Caki2 (cell line): Measurements from ENCODE around the gene AGMO. TPM values are rescaled to one million over a fixed set of nuclear protein-coding genes. Genes with fewer than 3 reads are reported as not detected.

ENCODE experiments used
- DNase-seq: peaks from one replicate; pipeline ENCODE4 v3.0.0-alpha.2; 2015; ENCODE audit warnings: low read depth
- in situ Hi-C: cut with HindIII; loops from 2 replicates; pipeline ENCODE4 v1.10.0; 2016; ENCODE audit warnings: low sequenced_read_pairs, low pct_unique_long_range_greater_than_20kb, mixed read lengths
- total RNA-seq: library from RNA; depleted of rRNA; stranded (reverse); fragments of >200 nt; shearing (Covaris generic); gene quantifications from 2 replicates; pipeline ENCODE4 v1.2.3, GENCODE V29; 2014; ENCODE audit warnings: low replicate concordance; rRNA removed

AGMO gene
- 0.84 and 1.3 TPM in 2 replicates for total RNA-seq

DNA sequence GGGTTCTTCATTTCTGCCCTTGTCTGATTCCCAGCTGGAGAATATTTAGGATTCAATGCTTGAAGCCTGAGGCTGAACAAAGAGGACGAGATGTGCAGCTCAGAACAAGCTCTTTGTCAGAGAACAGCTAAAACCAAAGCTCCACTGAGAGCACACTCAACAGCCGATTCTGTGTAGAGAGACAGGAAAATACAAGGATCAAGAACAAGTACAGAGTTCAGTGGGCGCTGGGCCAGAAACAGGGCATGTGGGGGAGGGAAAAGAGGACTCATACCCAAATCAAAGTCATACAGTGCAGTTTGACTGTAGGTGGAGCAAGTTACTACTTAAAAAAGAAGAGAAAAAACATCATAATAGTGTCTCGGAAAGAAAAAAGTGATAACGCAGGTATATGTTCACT lies at the start of gene AGMO:
TSS of gene AGMO (minus strand) at position 181 of the 400 bp plus-strand sequence.
- peak; percentile 86 for DNase-seq
- in situ Hi-C loops: no loop called here

DNA sequence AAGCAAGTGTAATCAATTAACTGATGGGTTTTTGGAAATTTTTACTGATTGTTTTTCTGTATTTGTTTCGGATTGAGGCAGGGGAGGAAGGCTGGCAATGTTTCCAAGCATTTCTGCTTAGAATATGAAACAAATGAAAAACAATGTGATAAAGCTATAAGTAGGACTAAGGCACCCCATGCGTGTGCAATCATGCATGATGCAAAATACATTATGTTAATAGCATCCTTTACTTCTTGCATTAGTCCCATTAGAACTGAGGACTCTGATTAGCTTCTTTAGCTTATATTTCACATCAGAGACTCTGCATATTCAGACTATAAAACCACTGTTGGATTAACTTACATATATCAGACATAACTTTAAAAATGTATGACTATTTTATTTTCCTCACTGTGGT lies 48.7 kb upstream of the AGMO start:
- DNase-seq: no peak
- in situ Hi-C loops: no loop called here

DNA sequence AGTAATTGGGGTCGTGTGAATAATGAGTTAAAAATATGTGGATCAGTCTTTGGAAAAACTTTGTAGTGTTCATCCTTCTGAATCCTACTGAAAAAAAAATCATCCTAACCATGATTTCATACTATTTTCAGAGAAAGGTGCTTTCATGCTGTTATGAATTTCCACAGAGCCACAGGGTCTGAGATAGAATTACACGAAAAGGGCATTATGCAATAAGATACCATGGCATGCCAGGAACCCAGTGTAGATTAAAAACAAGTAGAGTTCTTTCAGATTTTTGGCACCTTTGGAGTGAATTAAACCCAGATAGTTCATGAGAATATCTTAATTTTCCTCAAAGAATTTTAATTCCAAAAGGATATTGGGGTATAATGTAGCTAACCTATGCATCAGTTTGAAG lies 47.5 kb upstream of the AGMO start:
- in situ Hi-C loops: no loop called here
- no peak for DNase-seq

DNA sequence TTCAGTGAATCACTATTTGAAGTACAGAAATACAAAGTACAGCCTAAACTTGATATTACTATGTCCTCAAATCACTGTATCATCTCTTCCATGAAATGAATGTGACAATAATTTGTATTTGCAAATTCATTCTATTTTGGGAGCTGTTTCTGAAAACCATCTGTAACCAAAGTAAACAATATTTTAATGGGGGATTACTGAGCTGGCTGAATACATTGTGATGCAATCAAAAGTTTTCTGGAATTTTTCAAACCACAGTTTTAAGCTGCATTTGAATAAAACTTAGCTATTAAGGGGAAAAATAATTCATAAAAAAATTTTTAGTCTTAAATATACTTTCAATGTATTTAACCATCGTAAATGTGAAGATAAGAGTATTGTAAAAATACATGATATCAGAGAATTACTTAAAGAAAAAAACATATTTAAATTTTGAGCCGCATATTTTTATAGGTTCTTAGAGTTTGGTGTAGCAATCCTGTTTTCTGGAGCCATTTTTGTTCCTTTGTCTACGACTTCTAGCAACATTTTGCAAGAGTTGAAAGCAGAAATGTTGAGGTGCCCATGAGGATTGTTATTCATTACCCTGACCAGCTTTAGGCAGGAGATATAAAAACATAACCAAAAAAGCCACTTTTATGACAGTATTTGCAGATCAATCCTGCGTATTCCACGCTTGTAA lies 45.9 kb upstream of the AGMO start:
- no peak for DNase-seq
- in situ Hi-C loops: no loop called here

DNA sequence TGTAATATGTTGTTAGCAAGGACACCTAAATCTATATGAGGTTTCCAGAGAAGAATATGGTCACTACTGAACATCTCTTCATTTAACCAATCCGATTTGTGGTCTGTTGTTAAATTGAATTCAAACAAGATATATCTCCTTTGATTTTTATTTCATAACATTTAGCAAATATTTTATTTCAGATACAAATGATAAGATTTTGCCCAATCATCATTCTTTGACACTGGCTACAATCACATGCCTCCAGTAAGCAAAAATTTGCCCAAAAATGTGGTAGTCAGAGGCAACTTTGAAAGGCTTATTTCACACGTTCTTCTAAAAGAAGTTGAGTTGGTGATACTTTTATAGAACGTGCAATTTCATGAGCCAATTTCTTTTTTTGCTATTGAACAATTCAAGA lies 44.7 kb upstream of the AGMO start:
- no peak for DNase-seq

DNA sequence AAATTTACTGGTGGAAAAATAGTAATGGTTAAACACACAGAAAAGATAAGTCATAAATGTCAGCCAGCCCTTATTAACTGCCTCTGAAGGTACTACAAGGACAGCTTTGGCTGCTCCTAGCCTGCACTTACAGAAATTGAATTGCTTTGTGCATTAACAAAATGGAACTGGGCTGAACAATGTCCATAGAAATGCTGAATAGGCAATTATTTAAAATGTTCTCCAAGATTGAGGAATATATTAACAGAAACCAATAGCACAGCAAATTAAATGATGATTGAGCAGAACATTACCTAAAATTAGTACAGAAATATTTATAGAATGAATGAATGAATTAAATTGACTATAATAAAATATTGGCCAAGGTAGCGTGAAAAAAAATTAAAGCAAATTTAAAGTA lies 42.4 kb upstream of the AGMO start:
- no peak for DNase-seq
- in situ Hi-C loops: no loop called here

More for the DNA sequence above, 44.7 kb upstream of the AGMO start:
- in situ Hi-C loops: no loop called here

- in situ Hi-C loops: no loop called here
- no peak for DNase-seq
These were observed 41.3 kb upstream of the AGMO start for GRCh38 chr7:15603124-15603523.

- no peak for DNase-seq
- in situ Hi-C loops: no loop called here
These were observed 40.4 kb upstream of the AGMO start for GRCh38 chr7:15602236-15602635.

- in situ Hi-C loops: no loop called here
- DNase-seq: no peak
These were observed 39.4 kb upstream of the AGMO start for GRCh38 chr7:15601175-15601574.

DNA sequence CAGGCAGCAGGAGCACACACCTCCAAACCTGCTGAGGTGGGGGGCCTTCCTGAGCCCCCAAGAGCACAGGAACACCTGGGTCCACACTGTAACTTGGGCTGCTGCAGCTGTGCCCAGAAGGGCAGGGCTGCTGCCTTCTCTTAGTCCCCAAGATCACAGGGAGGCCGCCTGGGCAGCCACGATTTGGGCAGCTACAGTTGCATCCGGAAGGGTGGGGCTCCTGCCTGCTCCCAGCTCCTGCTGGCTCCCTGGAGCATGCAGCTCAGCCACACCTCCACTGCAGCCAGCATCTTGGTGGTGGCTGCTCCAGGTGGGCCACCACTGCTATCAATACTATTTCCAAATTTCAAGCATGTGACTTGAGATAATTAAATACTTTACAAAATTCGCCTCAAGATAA lies 38.5 kb upstream of the AGMO start:
- no peak for DNase-seq
- in situ Hi-C loops: no loop called here

- no peak for DNase-seq
- in situ Hi-C loops: no loop called here
These were observed 32.6 kb upstream of the AGMO start for GRCh38 chr7:15594461-15594860.

GRCh38 chr7:15593382-15593781 lies 31.6 kb upstream of the AGMO start:
- in situ Hi-C loops: no loop called here

GRCh38 chr7:15586266-15586665 lies 24.5 kb upstream of the AGMO start:
- in situ Hi-C loops: no loop called here

More at GRCh38 chr7:15593382-15593781, 31.6 kb upstream of the AGMO start:
- no peak for DNase-seq

GRCh38 chr7:15584575-15584974 lies 22.8 kb upstream of the AGMO start:
- DNase-seq: no peak
- in situ Hi-C loops: no loop called here

More at GRCh38 chr7:15586266-15586665, 24.5 kb upstream of the AGMO start:
- DNase-seq: no peak

GRCh38 chr7:15582773-15583172 lies 21.0 kb upstream of the AGMO start:
- in situ Hi-C loops: no loop called here
- no peak for DNase-seq

- in situ Hi-C loops: no loop called here
- DNase-seq: no peak
These were observed 19.6 kb upstream of the AGMO start for GRCh38 chr7:15581352-15581951.

DNA sequence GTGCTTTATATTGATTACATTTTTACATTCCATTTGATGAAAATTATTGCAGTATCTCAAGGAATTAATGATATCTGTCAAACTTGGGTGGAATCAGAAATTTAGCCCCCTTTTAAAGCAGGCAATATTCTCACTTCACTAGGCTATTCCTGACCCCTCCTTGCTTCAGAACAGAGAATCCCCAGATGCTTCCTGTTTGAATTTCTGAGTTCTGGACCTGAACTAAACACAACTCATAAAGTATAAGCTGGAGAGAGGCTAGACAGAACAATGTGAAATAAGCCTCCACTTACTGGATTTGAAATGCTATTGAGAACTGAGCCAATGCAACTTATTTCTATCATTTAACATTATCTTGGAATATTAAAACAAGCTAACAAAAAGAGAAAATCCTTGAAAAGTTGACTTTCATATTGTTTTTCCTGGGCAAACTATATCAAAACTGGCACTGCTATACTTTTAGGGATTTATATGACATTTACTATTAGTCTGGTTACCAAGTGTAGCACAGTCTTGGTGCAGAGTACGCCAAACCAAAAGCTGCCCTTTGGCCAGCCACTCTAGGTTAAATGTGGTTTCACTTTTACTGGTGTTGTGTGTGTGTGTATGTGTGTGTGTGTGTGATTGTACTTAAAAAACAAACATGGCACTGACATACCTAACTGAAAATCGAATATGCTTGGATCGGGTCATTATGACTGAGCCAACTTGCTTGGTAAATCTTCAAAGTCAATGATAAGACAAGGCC lies 19.0 kb upstream of the AGMO start:
- in situ Hi-C loops: no loop called here
- DNase-seq: no peak

DNA sequence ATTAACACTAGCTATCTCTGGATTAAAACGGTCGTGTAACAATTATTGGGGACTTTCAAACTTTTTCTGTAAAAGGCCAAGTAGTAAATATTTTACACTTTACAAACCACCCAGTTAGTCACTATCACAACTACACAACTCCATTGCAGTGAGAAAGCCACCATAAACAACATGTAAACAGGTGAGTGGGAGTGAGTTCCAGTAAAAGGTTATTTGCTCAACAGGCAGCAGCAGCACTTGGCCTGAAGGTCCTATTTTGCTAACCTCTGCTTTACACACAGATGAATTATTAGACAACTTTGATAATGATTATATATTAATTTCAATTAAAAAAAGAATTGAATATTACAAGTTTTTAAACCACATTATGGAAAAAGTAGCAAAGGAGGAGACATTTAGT lies 15.8 kb upstream of the AGMO start:
- in situ Hi-C loops: no loop called here
- no peak for DNase-seq

- DNase-seq: no peak
- in situ Hi-C loops: no loop called here
These were observed 9.6 kb upstream of the AGMO start for GRCh38 chr7:15571301-15571878.
